Measurements from ENCODE around the gene FKBP8.

DNA sequence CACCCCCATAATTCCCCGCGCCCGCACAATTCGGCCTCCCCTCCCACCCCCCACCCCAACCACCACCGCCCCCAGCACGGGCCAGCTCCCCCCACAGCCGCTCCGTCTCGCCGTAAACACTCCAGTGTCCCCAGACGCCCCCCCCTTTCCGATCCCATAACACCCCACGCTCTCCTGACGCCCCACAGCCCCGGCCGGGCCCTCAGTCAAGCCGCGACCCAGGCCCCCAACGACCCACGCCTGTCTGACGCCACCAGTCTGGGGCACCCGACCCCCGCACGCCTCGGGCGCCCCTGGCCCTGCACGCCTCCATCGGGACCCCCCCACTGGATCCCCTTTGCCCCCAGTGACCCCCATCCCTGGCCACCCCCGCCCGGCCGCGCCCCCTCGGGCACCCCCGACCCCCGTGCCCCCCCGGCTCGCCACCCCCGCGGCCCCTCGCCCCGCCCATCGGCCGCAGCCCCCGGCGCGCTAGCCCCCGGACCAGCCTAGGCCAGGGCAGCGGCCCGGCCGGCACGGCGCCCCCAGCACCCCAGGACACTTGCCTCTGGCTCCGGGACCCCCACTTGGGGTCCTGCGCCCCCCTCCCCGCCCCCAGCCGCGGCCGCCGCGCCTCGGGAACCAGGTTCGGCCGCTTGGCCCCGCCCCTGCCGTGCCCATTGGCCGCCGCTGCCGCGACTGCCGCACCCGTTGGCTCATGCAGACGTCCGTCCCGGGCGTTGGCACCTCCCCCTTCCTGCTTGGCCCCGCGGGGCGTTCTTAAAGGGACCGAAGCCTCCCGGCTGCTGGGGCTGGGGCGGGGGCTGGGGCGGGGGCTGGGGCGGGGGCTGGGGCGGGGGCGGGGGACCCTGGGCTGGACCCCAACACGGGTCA, at the start of gene FKBP8:
- TF ChIP-seq, protein P1, sequence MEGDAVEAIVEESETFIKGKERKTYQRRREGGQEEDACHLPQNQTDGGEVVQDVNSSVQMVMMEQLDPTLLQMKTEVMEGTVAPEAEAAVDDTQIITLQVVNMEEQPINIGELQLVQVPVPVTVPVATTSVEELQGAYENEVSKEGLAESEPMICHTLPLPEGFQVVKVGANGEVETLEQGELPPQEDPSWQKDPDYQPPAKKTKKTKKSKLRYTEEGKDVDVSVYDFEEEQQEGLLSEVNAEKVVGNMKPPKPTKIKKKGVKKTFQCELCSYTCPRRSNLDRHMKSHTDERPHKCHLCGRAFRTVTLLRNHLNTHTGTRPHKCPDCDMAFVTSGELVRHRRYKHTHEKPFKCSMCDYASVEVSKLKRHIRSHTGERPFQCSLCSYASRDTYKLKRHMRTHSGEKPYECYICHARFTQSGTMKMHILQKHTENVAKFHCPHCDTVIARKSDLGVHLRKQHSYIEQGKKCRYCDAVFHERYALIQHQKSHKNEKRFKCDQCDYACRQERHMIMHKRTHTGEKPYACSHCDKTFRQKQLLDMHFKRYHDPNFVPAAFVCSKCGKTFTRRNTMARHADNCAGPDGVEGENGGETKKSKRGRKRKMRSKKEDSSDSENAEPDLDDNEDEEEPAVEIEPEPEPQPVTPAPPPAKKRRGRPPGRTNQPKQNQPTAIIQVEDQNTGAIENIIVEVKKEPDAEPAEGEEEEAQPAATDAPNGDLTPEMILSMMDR (IDR thresholded peaks at IDR 0.05): no peak
- TF ChIP-seq POLR2AphosphoS5 (IDR thresholded peaks at IDR 0.05; ENCODE audit: low read depth, low read length) (no peak), TCF7L2 (IDR thresholded peaks at IDR 0.05; ENCODE audit: low read depth, low read length) (no peak)
- TF ChIP-seq, protein P2, sequence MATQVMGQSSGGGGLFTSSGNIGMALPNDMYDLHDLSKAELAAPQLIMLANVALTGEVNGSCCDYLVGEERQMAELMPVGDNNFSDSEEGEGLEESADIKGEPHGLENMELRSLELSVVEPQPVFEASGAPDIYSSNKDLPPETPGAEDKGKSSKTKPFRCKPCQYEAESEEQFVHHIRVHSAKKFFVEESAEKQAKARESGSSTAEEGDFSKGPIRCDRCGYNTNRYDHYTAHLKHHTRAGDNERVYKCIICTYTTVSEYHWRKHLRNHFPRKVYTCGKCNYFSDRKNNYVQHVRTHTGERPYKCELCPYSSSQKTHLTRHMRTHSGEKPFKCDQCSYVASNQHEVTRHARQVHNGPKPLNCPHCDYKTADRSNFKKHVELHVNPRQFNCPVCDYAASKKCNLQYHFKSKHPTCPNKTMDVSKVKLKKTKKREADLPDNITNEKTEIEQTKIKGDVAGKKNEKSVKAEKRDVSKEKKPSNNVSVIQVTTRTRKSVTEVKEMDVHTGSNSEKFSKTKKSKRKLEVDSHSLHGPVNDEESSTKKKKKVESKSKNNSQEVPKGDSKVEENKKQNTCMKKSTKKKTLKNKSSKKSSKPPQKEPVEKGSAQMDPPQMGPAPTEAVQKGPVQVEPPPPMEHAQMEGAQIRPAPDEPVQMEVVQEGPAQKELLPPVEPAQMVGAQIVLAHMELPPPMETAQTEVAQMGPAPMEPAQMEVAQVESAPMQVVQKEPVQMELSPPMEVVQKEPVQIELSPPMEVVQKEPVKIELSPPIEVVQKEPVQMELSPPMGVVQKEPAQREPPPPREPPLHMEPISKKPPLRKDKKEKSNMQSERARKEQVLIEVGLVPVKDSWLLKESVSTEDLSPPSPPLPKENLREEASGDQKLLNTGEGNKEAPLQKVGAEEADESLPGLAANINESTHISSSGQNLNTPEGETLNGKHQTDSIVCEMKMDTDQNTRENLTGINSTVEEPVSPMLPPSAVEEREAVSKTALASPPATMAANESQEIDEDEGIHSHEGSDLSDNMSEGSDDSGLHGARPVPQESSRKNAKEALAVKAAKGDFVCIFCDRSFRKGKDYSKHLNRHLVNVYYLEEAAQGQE (IDR thresholded peaks at IDR 0.05; ENCODE audit: insufficient read depth in 1 of 2, low read depth in 2 of 2, low read length in 1 of 2): no peak
